K562 (cell line): ENCODE measurements around the gene CASP7.

Source experiments
- CHD7 ChIP-seq: fragments of 200-600 bp; sonication (generic); IDR thresholded peaks from one replicate; pipeline ENCODE4 v1.6.1; 2012; ENCODE audit warnings: mild to moderate bottlenecking, low read depth, low read length, inconsistent platforms
- ELF1 ChIP-seq: fragments of 200-800 bp; sonication (Bioruptor generic); IDR thresholded peaks from 2 replicates; pipeline ENCODE4 v1.6.1; 2016; ENCODE audit warnings: missing genetic modification characterization, missing compliant biosample characterization
- MAFG ChIP-seq: fragments of 450-650 bp; conservative IDR thresholded peaks from 2 replicates; pipeline ENCODE4 v1.6.1; 2016; ENCODE audit warnings: missing genetic modification characterization, missing compliant biosample characterization
- MYC ChIP-seq, 2 experiments: fragments of 250-450 bp in 1 of 2; sonication (Bioruptor Pico) in 1 of 2; IDR thresholded peaks; 2 replicates each; pipeline versions ENCODE4 v1.5.1 to v1.6.1; 2012 to 2021; ENCODE audit warnings: low read depth in 2 of 2, borderline replicate concordance in 1 of 2, improper control_type of control experiment in 1 of 2, low read length in 1 of 2, mild to moderate bottlenecking in 1 of 2, moderate library complexity in 1 of 2
- NFE2L1 ChIP-seq: fragments of 450-650 bp; IDR thresholded peaks from 2 replicates; pipeline ENCODE4 v1.6.1; 2016; ENCODE audit warnings: missing genetic modification characterization, low read depth, mild to moderate bottlenecking, missing compliant biosample characterization, moderate library complexity, borderline replicate concordance
- SMARCE1 ChIP-seq: fragments of 450-650 bp; IDR thresholded peaks from 2 replicates; pipeline ENCODE4 v1.7.1; 2016; ENCODE audit warnings: mild to moderate bottlenecking
- TBL1XR1 ChIP-seq, 2 experiments: IDR thresholded peaks; 2 replicates each; pipeline ENCODE4 v1.6.1; 2012; ENCODE audit warnings: improper control_type of control experiment in 2 of 2, low read length in 2 of 2, mild to moderate bottlenecking in 1 of 2
- TGIF2 ChIP-seq: sonication (generic); formaldehyde crosslinking; IDR thresholded peaks from 2 replicates; pipeline ENCODE4 v1.8.1; 2022; ENCODE audit warnings: mild to moderate bottlenecking, missing genetic modification reagents, moderate library complexity
- ZKSCAN1 ChIP-seq: fragments of 150-350 bp; IDR thresholded peaks from 2 replicates; pipeline ENCODE4 v1.6.1; 2016; ENCODE audit warnings: low read depth, low read length
- ZNF12 ChIP-seq: sonication (generic); formaldehyde crosslinking; IDR thresholded peaks from 2 replicates; pipeline ENCODE4 v1.4.0; 2020; ENCODE audit warnings: mild to moderate bottlenecking, missing genetic modification reagents
- ZNF707 ChIP-seq: fragments of 250-450 bp; sonication (Bioruptor Pico); conservative IDR thresholded peaks from 2 replicates; pipeline ENCODE4 v1.8.0; 2022; ENCODE audit warnings: inconsistent platforms, mild to moderate bottlenecking, moderate library complexity
- TF ChIP-seq, protein P1 (sequence below), 2 experiments: fragments of 450-650 bp; formaldehyde crosslinking in 1 of 2; IDR thresholded peaks; 2 replicates each; pipeline versions ENCODE4 v1.4.0 to v1.6.1; 2014 to 2020; ENCODE audit warnings: mild to moderate bottlenecking in 2 of 2, borderline replicate concordance in 1 of 2, low read depth in 1 of 2
- TF ChIP-seq, protein P2 (sequence below), 2 experiments: IDR thresholded peaks; 2 replicates each; pipeline ENCODE4 v1.6.1; 2012; ENCODE audit warnings: improper control_type of control experiment in 2 of 2, low read depth in 2 of 2, low read length in 2 of 2, borderline replicate concordance in 1 of 2

- TF ChIP-seq CHD7 (no peak), TBL1XR1 (IDR thresholded peaks at IDR 0.05; ENCODE audit: low read length in 2 of 2) (no peak), SMARCE1 (no peak), NFE2L1 (tag) (no peak), MAFG (no peak), ELF1 (tag) (no peak), ZNF12 (CRISPR knock-in tag) (no peak), ZKSCAN1 (no peak), ZNF707 (CRISPR knock-in tag) (no peak), MYC (IDR thresholded peaks at IDR 0.05; ENCODE audit: low read depth, low read length) (no peak), MYC (CRISPR knock-in tag; IDR thresholded peaks at IDR 0.05; ENCODE audit: borderline replicate concordance, low read depth) (no peak), TGIF2 (CRISPR knock-in tag) (no peak)
- TF ChIP-seq, protein P1, sequence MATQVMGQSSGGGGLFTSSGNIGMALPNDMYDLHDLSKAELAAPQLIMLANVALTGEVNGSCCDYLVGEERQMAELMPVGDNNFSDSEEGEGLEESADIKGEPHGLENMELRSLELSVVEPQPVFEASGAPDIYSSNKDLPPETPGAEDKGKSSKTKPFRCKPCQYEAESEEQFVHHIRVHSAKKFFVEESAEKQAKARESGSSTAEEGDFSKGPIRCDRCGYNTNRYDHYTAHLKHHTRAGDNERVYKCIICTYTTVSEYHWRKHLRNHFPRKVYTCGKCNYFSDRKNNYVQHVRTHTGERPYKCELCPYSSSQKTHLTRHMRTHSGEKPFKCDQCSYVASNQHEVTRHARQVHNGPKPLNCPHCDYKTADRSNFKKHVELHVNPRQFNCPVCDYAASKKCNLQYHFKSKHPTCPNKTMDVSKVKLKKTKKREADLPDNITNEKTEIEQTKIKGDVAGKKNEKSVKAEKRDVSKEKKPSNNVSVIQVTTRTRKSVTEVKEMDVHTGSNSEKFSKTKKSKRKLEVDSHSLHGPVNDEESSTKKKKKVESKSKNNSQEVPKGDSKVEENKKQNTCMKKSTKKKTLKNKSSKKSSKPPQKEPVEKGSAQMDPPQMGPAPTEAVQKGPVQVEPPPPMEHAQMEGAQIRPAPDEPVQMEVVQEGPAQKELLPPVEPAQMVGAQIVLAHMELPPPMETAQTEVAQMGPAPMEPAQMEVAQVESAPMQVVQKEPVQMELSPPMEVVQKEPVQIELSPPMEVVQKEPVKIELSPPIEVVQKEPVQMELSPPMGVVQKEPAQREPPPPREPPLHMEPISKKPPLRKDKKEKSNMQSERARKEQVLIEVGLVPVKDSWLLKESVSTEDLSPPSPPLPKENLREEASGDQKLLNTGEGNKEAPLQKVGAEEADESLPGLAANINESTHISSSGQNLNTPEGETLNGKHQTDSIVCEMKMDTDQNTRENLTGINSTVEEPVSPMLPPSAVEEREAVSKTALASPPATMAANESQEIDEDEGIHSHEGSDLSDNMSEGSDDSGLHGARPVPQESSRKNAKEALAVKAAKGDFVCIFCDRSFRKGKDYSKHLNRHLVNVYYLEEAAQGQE (IDR thresholded peaks at IDR 0.05; ENCODE audit: borderline replicate concordance), result no peak
- TF ChIP-seq, protein P1 (CRISPR knock-in tag; IDR thresholded peaks at IDR 0.05; ENCODE audit: low read depth), result no peak
- TF ChIP-seq, protein P2, sequence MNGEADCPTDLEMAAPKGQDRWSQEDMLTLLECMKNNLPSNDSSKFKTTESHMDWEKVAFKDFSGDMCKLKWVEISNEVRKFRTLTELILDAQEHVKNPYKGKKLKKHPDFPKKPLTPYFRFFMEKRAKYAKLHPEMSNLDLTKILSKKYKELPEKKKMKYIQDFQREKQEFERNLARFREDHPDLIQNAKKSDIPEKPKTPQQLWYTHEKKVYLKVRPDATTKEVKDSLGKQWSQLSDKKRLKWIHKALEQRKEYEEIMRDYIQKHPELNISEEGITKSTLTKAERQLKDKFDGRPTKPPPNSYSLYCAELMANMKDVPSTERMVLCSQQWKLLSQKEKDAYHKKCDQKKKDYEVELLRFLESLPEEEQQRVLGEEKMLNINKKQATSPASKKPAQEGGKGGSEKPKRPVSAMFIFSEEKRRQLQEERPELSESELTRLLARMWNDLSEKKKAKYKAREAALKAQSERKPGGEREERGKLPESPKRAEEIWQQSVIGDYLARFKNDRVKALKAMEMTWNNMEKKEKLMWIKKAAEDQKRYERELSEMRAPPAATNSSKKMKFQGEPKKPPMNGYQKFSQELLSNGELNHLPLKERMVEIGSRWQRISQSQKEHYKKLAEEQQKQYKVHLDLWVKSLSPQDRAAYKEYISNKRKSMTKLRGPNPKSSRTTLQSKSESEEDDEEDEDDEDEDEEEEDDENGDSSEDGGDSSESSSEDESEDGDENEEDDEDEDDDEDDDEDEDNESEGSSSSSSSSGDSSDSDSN (IDR thresholded peaks at IDR 0.05; ENCODE audit: borderline replicate concordance in 1 of 2, low read depth in 2 of 2, low read length in 2 of 2), result no peak
These were observed 48.7 kb upstream of the CASP7 start for GRCh38 chr10:113630929-113631533.
